ENCODE measurements around the gene PARP14. TPM values are rescaled to one million over a fixed set of nuclear protein-coding genes. Genes with fewer than 3 reads are reported as not detected.
A peak's percentile ranks its signal among the peaks of the same experiment; 100 is the strongest.

PARP14 gene
- total and polyA plus RNA-seq, 2 donors (not counting 1 experiment from before 2014, with no cell fraction given) = 113 to 188 TPM

DNA sequence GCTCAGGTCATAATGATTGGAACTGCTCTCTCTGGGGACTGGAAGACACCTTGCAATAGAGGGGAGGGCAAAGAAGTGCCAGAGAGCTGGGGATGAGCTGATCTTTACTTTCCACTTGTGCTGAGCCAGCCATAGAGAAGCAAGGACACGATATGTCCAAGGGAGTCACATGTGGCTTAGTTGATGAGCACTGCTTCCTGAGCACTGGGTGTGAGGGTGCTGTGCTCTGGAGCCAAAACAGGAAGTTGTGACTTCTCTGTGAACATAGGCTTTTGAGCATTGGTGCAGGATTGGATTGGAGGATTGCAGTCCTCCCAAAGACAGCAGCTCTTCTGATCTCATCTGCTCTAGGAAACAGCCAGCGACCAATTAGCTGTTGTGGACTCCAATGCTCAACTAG is 6.7 kb downstream of the PARP14 start:
- Histone ChIP-seq H3K4me2 (replicated peaks; ENCODE audit: low read depth, low read length, poor library complexity, severe bottlenecking) (peak overlapping the region; percentile 35), H3K9ac (ENCODE audit: low read length) (no peak overlapping the region), H3K27me3 (replicated peaks in 1 of 4; ENCODE audit: control extremely low read depth in 1 of 4, control insufficient read depth in 3 of 4, insufficient read depth in 4 of 4, low read length in 3 of 4) (no peaks in the 10 kb centered on the region), H3K9me3 (ENCODE audit: control extremely low read depth in 1 of 3, control insufficient read depth in 2 of 3, insufficient read depth in 1 of 3, low read length in 2 of 3) (no peaks in the 10 kb centered on the region), H3K36me3 (replicated peaks in 1 of 2; ENCODE audit: control extremely low read depth in 1 of 2, control insufficient read depth in 1 of 2, extremely low read depth in 1 of 2, insufficient read depth in 2 of 2, low read length in 1 of 2) (peaks cover 12 to 29% of the 10 kb centered on the region in 2 experiments), H3K4me1 (ENCODE audit: control insufficient read depth in 2 of 2, insufficient read depth in 2 of 2, low read length in 2 of 2) (peaks cover 35 to 44% of the 10 kb centered on the region in 2 donors), H3K79me2 (ENCODE audit: control insufficient read depth, insufficient read depth, low read length) (peaks cover 82% of the 10 kb centered on the region), H3K4me3 (ENCODE audit: control extremely low read depth in 1 of 5, extremely low read depth in 1 of 5, insufficient read depth in 1 of 5, low read depth in 2 of 5, low read length in 4 of 5) (no peak overlapping the region), H3K27ac (ENCODE audit: low read length in 2 of 2) (no peak overlapping the region), H4K20me1 (ENCODE audit: control insufficient read depth, insufficient read depth, low read length, poor library complexity, severe bottlenecking) (no peaks in the 10 kb centered on the region), H2AFZ (ENCODE audit: insufficient read depth, low read depth, low read length, poor library complexity, severe bottlenecking) (no peak overlapping the region)
- no peak for TF ChIP-seq EZH2 (IDR thresholded peaks at IDR 0.05; ENCODE audit: borderline replicate concordance, insufficient read depth, low read depth, low read length, poor library complexity, severe bottlenecking)
- TF ChIP-seq, protein P1, sequence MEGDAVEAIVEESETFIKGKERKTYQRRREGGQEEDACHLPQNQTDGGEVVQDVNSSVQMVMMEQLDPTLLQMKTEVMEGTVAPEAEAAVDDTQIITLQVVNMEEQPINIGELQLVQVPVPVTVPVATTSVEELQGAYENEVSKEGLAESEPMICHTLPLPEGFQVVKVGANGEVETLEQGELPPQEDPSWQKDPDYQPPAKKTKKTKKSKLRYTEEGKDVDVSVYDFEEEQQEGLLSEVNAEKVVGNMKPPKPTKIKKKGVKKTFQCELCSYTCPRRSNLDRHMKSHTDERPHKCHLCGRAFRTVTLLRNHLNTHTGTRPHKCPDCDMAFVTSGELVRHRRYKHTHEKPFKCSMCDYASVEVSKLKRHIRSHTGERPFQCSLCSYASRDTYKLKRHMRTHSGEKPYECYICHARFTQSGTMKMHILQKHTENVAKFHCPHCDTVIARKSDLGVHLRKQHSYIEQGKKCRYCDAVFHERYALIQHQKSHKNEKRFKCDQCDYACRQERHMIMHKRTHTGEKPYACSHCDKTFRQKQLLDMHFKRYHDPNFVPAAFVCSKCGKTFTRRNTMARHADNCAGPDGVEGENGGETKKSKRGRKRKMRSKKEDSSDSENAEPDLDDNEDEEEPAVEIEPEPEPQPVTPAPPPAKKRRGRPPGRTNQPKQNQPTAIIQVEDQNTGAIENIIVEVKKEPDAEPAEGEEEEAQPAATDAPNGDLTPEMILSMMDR (IDR thresholded peaks at IDR 0.05) = no peak
- Mint-ChIP-seq H3K27ac (no peak overlapping the region), H3K4me1 (peaks cover 38% of the 10 kb centered on the region), H3K9me3 (ENCODE audit: insufficient read depth) (no peaks in the 10 kb centered on the region), H3K4me3 (peak overlapping the region; percentile 7), H3K27me3 (no peaks in the 10 kb centered on the region)
- WGBS (ENCODE audit: insufficient coverage) = 100% methylated on average over 1 of the region's 2 CpGs
- CTCF ChIA-PET = interaction anchor here (0.5 to 4.2 kb wide), 10 partner anchors 8 to 164 kb away, joined by 3 to 29 read pairs (median 3); partner anchors contain the start of genes DTX3L, HSPBAP1, PARP14 and PARP9
- POLR2A ChIA-PET = interaction anchor here (0.7 to 1.7 kb wide), 2 partner anchors 9 to 123 kb away, joined by 4 read pairs; partner anchors contain the start of gene DTX3L
- no peak for ATAC-seq (ENCODE audit: low read depth)
- peak; percentile 14 for DNase-seq
- intact Hi-C loops (cut with micrococcal nuclease) = no loop called here

DNA sequence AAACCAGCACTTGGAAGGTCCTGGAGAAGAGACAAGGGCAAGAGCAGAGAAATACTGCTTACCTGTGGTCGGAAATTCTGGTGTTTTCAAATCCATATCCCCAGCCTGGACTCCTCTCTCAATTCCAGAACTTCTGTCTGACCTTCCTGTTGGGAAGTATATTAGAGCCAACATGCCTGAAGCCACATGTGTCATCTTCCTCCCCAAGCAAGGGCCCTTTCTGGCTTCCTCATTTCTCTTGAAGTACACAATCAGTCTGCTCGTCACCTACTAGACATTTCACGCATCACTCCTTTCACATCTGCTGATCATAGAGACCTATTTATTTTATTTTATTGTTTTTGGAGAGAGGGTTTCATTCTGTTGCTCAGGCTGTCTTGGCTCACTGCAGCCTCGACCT is 8.4 kb downstream of the PARP14 start:
- Histone ChIP-seq H3K27me3 (replicated peaks in 1 of 4; ENCODE audit: control extremely low read depth in 1 of 4, control insufficient read depth in 3 of 4, insufficient read depth in 4 of 4, low read length in 3 of 4) (no peaks in the 10 kb centered on the region), H3K9me3 (ENCODE audit: control extremely low read depth in 1 of 3, control insufficient read depth in 2 of 3, insufficient read depth in 1 of 3, low read length in 2 of 3) (no peaks in the 10 kb centered on the region), H2AFZ (ENCODE audit: insufficient read depth, low read depth, low read length, poor library complexity, severe bottlenecking) (no peak overlapping the region), H3K4me1 (ENCODE audit: control insufficient read depth in 2 of 2, insufficient read depth in 2 of 2, low read length in 2 of 2) (peaks cover 23 to 37% of the 10 kb centered on the region in 2 donors), H3K27ac (ENCODE audit: low read length in 2 of 2) (no peak overlapping the region), H3K36me3 (replicated peaks in 1 of 2; ENCODE audit: control extremely low read depth in 1 of 2, control insufficient read depth in 1 of 2, extremely low read depth in 1 of 2, insufficient read depth in 2 of 2, low read length in 1 of 2) (peaks cover 7 to 45% of the 10 kb centered on the region in 2 experiments), H3K4me3 (ENCODE audit: control extremely low read depth in 1 of 5, extremely low read depth in 1 of 5, insufficient read depth in 1 of 5, low read depth in 2 of 5, low read length in 4 of 5) (peak overlapping the region in 1 of 5 experiments; percentile 11), H3K9ac (ENCODE audit: low read length) (no peak overlapping the region), H3K4me2 (replicated peaks; ENCODE audit: low read depth, low read length, poor library complexity, severe bottlenecking) (peak overlapping the region; percentile 48), H3K79me2 (ENCODE audit: control insufficient read depth, insufficient read depth, low read length) (peaks cover 78% of the 10 kb centered on the region), H4K20me1 (ENCODE audit: control insufficient read depth, insufficient read depth, low read length, poor library complexity, severe bottlenecking) (no peaks in the 10 kb centered on the region)
- Mint-ChIP-seq H3K27ac (no peak overlapping the region), H3K9me3 (ENCODE audit: insufficient read depth) (no peaks in the 10 kb centered on the region), H3K27me3 (no peaks in the 10 kb centered on the region), H3K4me3 (peak overlapping the region; percentile 26), H3K4me1 (peaks cover 39% of the 10 kb centered on the region)
- intact Hi-C loops (cut with micrococcal nuclease) = loop anchor here (1.0 kb wide), 2 partner anchors 9 kb away; partner anchors contain the start of gene PARP14
- WGBS (ENCODE audit: insufficient coverage) = 0% methylated on average over 1 of the region's 4 CpGs
- TF ChIP-seq, protein P1 (IDR thresholded peaks at IDR 0.05) = no peak
- TF ChIP-seq EZH2 (IDR thresholded peaks at IDR 0.05; ENCODE audit: borderline replicate concordance, insufficient read depth, low read depth, low read length, poor library complexity, severe bottlenecking) = no peak
- ChIA-PET CTCF (interaction anchor here (4.2 kb wide), 1 partner anchor 10 kb away, joined by 29 read pairs; the partner anchor contains the start of gene PARP14), POLR2A (interaction anchor here (1.2 to 1.8 kb wide), 4 partner anchors 8 to 116 kb away, joined by 3 to 4 read pairs (median 4); partner anchors contain the start of gene PARP14)
- DNase-seq (peak; percentile 80), ATAC-seq (ENCODE audit: low read depth) (no peak)
